Raji (cell line): ENCODE data around the gene TPBGL.

Source experiments
- POLR2A ChIP-seq: IDR thresholded peaks from 2 replicates; pipeline ENCODE4 v1.6.1; 2011; ENCODE audit warnings: low read depth, low read length, control low read depth; ENCODE audit not compliant: insufficient read depth

The TPBGL gene, protein sequence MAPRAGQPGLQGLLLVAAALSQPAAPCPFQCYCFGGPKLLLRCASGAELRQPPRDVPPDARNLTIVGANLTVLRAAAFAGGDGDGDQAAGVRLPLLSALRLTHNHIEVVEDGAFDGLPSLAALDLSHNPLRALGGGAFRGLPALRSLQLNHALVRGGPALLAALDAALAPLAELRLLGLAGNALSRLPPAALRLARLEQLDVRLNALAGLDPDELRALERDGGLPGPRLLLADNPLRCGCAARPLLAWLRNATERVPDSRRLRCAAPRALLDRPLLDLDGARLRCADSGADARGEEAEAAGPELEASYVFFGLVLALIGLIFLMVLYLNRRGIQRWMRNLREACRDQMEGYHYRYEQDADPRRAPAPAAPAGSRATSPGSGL

DNA sequence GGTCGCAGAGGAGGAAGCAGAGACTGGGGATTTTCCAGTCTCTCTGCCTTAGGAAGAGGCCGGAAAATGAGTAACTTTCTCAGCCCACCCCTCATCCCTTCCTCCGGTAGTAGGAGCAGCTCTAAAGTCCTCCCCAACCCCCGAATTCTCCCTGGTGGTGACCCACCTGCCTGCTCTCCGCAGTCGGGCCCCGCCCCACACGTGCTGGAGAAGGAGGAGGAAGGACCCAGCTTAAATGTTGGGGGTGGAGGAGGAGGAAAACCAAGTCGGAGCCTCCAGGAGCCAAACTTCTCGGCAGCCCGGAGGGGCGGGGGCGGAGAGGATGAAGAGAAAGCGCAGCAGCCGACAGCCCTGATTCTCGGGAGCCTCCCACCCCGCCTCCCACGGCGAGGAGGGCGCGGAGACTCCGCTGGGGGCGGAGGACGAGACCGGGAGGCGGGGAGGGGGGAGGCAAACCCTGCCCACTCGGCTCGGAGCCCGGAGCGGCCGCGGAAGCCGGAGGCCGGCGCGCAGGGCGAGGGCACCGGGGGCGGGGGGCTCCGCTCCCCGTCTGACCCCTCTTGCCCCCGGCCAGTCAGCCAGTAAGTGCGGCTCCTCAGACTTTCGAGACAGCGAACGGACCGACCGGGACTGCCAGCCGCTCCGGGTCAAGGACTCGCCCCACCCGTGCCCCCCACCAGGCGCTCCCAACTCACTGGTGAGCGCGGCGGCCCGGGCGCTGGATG lies at the start of gene TPBGL:
Gene TPBGL (plus strand): TSS at position 464 of the 725 bp plus-strand sequence. CDS start 276 bp downstream, outside the sequence.
- TF ChIP-seq POLR2A, result no peak

DNA sequence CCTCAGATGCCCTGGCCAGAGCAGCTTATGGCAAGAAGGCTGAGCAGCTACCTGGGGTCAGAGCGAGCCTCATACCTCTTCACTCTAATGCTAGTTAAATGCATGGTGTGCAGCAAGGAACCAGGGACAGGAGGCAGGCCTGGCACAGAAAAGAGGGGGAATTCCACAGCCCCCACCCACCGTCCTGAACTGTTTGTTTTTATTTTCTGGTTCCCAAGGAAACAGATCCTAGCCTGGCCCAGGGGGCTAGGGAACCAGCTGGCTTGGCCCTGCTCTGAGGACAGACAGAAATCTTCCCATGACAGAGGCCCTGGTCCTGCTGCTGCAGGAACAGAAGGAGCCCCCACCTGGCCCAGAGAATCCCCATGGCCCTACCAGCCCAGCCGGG lies 49.2 kb upstream of the TPBGL start:
- no peak for TF ChIP-seq POLR2A

GRCh38 chr11:75193271-75193670 lies 47.3 kb upstream of the TPBGL start:
- no peak for TF ChIP-seq POLR2A

DNA sequence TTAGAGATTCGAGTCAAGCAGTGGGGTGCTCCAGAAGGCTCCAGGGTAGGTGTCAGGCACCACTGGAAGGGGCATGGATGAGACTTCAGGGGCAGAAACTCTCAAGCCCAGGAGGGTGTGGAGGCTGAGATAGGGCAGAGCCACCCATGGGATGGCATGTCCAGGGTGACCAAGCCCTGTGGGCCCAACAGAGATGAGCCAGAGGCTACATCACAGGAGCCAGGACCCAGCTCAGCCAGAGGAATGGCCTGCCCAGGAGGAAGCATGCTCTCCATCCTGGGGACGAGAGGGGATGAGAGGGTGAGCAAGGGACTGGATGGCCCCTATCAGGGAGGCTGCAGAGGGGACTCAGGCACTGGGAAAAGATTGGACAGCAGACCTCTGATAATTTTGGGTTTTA lies 46.9 kb upstream of the TPBGL start:
- no peak for TF ChIP-seq POLR2A

GRCh38 chr11:75194147-75194546 lies 46.4 kb upstream of the TPBGL start:
- TF ChIP-seq POLR2A, result no peak

GRCh38 chr11:75195167-75195962 lies 45.2 kb upstream of the TPBGL start:
- no peak for TF ChIP-seq POLR2A

- no peak for TF ChIP-seq POLR2A
These were observed 44.1 kb upstream of the TPBGL start for GRCh38 chr11:75196426-75196825.

DNA sequence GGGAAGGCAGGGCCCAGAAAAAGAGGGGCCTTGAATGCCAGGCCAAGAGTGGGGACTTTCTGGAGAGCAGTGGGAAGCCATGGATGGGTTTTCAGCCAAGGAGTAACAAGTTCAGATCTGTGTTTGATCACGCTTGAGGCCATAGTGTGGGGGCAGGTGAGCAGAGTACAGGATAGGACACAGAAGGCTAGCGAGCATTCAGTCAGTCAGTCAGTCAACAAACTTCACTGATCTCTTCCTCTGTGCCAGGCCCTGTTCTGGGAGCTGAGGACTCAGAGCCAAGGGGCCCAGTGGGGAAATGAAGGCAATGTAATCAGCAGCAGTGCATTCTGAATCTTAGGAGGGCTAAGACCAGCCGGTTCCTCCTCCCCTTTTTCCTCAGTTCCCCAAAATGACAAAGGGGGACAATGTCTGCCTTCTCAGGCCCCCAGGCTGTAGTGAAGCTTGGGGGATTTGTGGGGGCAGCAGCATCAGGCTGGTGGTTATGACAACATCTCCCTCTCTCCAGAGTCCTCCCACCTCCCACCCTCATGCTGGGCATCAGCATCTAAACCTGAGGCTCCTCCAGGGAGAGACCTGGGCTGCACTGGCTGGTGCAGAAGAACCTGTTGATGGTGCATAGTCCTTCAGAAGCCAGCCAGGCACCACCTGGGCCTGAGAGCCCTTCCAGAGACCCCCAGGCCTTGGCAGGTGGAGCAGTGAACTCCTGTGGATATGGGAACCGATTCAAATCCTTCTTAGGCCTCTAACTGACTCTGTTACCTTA lies 42.9 kb upstream of the TPBGL start:
- TF ChIP-seq POLR2A, result no peak

DNA sequence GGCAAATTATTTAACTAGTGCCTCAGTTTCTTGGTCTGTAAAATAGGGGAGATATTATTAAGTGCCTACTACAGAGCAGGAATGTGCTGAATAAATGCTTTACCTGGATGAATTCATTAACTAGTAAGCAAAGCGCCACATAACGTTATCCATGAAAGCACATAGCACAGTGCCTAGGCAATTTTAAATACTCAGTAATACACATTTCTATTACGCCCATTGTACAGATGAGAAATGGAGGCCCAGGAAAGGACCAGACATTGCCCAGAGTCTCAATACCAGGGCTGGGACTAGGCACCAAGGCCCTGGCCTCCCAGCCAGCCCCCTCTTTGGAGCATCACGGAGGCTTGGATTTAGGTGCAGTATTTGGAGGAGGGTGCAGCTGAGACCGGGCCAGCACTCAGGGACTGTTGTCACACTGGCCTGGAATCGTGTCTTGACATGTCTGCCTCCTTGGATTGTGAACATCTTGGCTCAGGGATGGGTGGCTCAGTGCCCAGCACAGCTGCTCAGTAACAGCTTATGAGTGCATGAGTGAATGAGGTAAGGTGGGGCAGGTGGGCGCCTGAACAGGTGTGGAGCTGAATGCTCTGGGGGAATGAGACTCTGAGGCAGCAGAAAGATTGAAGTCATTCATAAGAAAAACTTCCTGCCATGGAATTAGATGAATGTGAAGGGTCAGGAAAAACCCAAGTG lies 42.1 kb upstream of the TPBGL start:
- TF ChIP-seq POLR2A, result no peak

- TF ChIP-seq POLR2A, result no peak
These were observed 41.1 kb upstream of the TPBGL start for GRCh38 chr11:75199412-75199955.

DNA sequence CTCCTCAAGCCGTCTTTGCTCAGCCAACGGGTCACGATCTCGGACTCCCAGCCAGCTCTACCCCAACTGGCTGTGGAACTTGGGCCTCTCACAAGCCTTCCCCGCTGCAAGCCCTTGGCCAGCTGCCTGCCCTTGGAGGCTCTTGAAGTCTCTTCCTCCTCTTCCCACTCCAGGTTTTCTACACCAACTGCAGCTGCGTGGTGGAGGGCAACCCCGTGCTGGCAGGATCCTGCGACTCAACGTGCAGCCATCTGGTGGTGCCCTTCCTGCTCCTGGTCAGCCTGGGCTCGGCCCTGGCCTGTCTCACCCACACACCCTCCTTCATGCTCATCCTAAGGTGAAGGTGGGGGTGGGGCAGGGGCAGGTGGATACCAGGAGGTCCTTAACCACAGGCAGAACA lies 40.5 kb upstream of the TPBGL start:
- TF ChIP-seq POLR2A, result no peak

GRCh38 chr11:75200531-75200930 lies 40.0 kb upstream of the TPBGL start:
- no peak for TF ChIP-seq POLR2A

DNA sequence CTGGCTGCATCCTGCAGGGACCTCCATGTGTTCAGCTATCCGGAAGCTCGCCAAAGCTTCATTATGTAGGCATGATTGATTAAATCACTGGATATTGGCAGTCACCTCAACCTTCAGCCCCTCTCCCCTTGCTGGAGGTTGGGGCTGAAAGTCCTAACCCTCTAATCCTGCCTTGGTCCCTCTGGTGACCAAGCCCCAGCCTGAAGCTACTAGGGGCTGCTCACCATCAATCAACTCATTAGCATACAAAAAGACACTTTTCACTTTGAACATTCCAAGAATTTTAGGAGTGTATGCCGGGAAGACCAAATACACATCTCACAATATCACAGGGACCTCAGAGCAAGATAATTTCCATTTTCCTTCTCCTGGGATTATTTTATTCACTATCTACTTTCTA lies 38.8 kb upstream of the TPBGL start:
- no peak for TF ChIP-seq POLR2A

GRCh38 chr11:75202195-75202594 lies 38.4 kb upstream of the TPBGL start:
- TF ChIP-seq POLR2A, result no peak
